ENCODE measurements around the gene TADA2B. TPM values are rescaled to one million over a fixed set of nuclear protein-coding genes. Genes with fewer than 3 reads are reported as not detected.
"Not testable (repeated sequence)": the region's sequence is repeated elsewhere in the genome, so short reads cannot be mapped to it uniquely, and the experiment has no call there.

TADA2B gene
- polyA plus RNA-seq, 1 donor: 19.1 TPM

DNA sequence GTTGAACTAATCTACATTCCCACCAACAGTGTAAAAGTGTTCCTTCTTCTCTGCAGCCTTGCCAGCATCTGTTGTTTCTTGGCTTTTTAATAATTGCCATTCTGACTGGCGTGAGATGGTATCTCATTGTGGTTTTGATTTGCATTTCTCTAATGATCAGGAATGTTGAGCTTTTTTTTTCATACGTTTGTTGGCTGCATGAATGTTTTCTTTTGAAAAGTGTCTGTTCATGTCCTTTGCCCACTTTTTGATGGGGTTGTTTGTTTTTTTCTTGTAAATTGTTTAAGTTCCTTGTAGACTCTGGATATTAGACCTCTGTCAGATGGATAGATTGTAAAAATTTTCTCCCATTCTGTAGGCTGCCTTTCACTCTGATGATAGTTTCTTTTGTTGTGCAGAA lies 36.7 kb downstream of the TADA2B start:
- not testable (repeated sequence) for DNase-seq

DNA sequence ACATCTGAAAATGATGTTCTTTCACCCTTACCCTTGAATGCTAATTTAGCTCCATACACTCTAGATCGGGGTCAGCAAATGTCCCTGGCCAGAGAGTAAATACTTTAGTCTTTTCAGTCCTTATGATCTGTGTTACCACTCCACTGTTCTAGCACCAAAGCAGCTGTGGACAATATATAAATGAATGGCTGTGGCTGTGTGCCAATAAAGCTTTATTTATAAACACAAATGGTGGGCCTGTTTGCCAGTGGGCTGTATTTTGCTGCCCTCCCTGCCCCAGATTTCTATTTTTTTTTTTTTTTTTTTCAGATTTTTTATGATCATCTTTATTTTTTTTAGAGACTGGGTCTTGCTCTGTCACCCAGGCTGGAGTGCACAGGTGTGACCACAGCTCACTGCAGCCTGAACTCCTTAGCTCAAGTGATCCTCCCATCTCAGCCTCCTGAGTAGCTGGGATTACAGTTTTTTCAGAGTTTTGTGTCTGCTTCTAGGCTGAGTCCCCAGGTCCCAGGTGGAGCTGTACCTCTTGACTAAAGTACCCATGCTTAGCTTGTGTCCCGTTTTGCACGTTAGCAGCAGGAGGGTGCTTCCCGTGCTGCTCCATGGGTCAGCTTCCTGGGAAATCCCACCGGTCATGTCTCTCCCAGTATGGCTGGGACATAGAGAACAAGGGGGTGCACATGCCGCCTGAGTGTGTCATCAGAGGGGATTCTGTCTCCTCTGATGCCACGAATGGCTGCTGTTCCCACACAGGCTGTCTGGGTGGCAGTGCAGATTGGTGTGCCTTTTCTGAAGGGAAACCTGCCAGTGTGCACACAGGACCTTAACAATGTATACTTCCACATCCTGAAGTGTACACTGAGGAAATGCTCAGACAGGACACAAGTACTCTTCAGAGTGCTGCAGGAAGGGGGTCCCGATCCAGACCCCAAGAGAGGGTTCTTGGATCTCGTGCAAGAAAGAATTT lies 40.7 kb downstream of the TADA2B start:
- DNase-seq: no peak

DNA sequence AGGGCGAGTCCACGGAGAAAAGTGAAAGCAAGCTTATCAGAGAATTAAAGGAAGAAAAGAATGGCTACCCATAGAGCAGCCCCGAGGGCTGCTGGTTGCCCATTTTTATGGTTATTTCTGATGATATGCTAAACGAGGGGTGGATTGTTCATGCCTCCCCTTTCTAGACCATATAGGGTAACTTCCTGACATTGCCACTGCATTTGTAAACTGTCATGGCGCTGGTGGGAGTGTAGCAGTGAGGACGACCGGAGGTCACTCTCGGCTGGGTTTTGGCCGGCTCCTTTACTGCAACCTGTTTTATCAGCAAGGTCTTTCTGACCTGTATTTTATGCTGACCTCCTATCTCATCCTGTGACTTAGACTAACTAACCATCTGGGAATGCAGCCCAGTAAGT lies 41.4 kb downstream of the TADA2B start:
- not testable (repeated sequence) for DNase-seq

DNA sequence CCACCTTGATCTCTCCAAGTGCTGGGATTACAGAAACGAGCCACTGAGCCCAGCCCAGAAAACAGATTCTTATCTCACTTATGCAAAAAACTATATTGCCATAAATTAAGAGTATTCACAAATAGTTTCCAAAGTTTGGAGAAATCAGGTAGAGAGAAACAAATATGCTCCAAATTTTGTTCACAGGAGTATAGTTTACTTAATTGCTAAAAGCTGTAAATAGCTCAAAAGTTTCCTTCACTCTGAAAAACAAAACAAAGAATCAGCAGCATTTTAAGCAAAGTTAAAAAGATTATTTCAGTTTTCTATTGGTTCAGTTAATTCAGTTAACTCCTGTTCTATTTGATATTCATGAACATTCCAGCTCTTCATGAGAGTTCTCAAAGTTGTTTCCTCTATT lies 43.2 kb downstream of the TADA2B start:
- DNase-seq: no peak

DNA sequence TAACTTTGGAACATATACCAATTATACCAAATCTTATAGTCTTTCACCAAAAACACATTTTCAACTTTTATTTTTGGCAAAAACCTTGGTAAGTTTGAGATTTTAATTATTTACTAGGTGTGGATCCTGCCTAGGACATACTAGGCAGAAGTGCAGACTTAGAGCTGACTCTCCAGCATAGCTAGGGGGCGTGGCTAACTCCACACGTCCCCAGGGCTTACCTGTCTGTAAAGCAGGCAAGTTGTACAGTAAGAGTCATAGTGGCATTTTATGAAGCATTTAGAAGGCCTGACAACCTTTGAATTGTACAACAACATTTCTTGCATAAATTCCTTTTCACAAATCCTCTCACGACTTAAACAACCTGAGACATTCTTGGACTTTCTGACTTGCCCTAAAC lies 43.9 kb downstream of the TADA2B start:
- DNase-seq: no peak

DNA sequence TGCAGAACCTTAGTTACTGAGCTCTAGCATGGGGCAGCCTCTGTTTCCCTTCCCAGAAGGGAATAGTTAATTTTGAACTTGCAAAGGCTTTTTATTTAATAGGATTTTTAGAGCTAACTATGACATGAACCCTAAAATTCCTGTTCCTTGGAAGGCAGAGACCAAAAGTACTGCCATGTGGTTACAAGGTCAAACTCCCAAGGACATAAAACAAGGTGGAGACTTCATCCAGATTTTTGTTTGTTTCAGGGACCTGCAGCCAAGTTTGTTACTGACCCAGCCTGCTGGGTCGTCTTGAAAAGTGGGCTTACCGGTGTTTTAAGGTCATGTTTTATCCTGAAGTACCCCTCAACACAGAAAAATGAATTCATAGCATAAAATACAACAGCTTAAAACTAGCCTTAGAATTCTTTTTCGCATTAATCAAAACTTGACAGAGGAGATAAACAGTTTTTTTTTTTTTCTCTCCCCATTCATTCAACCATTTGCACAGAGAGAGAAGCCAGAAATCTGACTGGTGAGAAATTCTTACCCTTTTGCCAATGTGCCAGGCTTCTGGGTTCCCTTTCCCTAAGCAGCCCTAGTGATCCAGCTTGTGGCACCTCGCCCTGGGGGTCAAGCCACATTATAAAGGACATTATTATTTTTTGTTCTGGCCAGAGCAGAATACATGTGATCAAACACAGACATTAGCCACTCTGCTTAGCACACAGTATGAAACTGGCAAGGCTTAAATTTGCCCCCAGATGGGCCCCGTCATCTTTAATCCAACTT lies 46.2 kb downstream of the TADA2B start:
- DNase-seq: no peak

DNA sequence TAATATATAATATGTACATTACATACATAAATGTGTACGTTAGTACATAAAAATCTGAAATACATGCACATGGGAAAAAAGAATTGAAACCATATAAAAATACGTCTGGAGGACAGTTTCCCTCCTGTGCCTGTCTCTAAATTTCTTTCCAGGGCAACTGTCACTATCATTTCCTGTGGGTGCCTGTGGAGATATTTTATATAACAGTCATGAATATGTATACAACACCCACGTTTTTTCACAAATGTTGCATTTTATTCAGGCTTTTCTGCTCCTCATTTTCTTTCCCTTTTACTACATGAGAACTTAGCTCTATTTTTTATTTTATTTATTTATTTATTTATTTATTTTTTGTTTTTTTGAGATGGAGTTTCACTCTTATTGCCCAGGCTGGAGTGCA lies 48.9 kb downstream of the TADA2B start:
- no peak for DNase-seq

DNA sequence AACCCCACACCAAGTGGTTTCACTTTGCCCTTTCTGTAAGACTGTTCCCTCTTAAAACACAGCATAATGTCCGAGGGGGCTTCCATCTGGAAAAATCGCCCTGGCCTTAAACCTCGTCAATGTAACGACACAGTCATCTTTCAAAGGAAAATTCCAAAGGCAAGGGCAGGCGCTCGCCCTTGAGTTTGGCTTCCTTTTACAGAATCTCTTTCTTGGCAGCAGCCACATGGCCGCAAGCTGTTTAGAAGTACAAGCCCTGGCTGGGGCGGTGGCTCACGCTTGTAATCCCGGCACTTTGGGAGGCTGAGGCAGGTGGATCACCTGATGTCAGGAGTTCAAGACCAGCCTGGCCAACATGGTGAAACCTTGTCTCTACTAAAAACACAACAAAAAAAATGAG lies 51.7 kb downstream of the TADA2B start:
- no peak for DNase-seq

DNA sequence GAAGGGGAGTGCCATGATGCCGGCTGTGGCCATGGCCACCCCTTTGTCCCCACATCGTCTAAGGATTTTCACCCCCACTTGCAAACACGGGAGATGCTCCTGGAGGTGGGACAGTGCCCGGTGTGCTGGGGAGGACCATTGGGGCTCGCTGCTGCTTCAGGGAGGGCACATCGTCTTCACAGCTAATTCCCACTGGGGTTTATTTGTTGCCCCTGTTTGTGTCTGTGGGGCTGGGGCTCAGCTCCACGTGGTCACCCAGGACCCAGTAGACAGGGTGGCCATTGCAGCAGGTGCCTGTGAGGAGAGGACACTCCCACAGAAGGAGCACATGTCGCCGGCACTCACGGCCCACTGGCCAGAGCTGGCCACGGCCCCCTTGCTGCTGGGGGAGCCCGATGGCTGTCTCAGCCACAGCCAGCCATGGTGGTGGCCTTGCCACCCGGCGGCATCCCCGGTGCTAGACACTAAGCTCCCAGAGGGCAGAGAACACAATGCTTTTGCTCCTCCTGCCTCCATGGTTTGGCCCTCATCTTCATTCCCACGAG lies 52.5 kb downstream of the TADA2B start:
- no peak for DNase-seq

DNA sequence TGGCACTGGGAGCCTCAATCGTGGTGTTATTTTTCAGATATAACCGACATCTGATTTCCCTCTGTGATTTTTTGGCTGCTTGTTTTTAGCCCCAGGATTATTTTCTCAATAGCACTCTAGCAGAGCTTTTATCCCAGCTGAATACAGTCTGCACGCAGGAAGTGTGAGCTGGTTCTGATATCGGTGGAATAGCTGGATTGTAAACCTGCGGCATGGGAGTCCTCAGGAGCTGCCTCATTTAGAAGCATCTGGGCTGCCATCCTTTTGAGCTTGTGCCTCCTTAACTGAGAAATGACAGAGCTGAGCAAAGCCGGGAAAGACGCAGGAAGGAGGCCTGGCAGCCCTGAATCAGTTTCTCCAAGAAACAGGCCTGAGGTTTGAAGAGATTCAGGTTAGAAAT lies 53.1 kb downstream of the TADA2B start:
- no peak for DNase-seq

DNA sequence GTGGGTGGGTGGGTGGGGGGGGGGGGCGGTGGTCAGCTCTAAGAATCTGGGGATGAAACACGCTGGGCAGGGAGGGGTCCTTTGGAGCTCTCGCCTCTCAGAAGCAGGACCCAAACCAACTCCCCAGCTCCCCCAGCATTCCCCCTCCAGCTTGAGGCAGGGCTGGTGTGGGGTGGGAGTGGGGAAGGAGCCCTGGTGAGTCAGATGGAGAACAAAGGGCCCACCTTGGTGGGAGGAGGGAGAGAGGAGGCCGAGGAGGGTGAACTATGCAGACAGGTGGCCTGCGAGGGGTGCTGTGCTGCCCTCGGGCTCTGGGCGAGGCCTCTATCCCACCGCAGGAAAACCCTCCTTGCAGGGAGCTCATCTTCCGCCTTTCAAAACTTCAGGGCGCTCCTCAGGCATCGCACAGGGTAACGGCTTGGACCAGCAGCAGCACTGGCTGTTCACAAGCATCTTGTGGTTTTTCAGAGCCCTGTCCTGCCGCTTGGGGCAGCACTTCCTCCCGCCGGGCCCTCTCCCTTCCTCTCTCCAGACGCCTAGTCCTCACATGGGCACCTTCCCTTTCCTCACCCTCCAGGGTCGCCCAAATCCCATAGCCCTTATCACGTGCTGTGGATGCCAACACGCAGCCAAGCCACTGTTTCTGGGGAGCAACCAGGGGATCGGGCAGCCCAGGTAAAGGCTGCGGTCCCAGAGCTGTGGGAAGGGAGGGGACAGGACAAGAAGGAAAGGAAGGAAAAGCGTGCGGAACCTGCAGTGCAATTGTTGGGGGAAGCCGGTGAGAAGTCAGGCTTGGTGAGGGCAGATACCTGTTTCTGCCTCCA lies 58.7 kb downstream of the TADA2B start:
- peak; percentile 62 for DNase-seq

DNA sequence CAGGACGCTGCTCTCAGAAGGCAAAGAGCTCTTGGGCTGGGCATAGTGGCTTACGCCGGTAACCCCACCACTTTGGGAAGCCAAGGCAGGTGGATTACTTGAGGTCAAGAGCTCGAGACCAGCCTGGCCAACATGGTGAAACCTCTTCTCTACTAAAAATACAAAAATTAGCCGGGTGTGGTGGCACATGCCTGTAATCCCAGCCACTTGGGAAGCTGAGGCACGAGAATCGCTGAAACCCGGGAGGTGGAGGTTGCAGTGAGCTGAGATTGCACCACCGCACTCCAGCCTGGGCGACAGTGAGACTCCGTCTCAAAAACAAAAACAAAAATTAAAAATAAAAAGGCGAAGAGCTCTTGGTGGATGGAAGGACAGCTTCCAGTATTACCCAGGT lies 59.3 kb downstream of the TADA2B start:
- not testable (repeated sequence) for DNase-seq

DNA sequence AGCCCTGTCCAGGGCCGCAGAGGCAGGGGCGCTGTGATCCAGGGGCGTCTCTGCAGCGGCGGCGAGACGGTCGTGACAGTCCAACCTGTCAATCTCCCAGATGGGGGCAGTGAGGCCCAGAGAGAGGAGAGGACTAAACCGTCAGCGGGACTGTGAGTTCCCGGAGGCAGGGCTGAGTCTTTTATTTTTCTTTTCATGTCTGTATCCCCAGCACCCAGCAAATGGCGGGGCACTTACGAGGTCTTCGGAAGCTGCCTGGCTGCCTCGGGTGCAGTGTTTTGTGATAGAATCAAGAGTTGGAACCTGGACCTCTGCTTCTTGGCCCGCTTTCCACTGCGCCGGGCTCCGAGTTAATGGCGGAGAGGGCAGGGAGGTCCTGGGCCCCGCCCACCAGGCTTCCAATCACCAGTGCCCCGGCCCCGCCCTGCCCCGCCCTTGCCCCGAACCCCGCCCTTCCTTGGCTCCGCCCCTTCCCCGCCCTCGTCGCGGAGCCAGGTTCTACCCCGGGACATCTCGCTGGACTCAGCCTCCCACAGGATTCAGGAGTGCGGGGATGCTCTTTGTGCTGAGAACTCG lies 59.9 kb downstream of the TADA2B start:
- peak; percentile 71 for DNase-seq

DNA sequence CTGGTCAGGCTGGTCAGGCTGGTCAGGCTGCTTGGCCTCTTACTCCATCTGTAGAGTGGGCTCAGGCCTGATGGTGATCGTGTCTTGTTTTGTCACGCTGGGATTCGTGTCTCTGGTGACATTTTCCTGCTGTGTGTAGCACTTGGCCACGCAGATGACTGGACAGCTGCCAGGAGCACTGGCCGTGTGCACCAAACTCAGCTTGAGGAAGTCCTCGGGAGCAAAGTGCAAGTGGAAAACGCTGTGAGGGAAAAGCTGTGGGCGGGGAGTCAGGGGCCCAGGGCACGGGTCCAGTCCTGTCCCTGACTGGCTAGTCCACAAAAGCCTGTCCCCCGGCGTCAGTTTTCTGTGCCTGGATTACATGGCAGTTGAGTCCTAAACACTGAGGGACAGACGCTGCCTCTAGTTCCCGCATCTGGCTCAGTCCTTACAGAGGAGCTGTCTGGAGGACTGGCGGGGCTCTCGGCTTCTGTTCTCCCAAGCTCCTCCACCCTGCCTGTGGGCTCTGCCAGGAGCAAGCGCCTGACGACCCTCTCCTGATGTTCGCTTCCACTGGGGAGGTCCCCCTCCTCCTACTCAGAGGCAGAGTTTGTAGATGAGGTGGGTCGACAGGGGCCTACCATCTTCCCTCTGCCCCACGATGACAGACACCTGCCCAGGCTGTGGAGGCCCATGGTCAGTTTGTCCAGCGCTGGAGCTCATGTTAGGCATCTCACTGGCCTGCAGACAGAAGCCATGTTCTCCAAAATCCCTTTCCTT lies 60.6 kb downstream of the TADA2B start:
- DNase-seq: peak; percentile 72

DNA sequence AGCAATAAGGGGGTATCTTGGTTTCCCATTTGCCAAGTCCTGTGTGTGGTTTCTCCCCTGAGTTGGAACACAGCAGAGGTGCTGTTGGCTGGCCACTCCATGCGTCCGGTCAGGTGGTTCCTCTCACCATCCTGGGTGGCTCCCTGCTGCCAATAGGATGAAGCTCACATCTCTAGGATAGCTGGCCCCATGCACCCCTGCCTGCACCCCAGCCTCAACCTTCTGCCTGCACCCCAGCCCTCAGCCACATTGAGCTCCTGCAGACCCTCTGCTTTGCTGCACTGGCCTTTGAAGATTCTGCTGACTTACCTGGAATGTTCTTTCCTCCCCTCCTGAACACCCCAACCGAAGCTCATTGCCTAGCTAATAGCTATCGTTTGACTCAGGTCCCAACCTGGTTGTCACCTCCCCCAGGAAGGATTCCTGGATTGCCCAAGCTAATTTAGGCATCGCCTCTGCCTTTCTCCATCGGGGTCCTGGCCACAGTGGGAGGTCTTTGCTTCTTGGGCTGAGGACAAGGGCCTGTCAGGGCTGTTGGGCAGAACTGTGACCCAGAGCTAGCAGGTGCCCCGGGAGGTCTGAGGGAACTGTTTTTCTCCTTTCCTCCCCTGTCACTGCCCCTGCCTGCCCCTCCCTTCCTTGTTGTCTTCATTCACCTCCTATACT lies 61.3 kb downstream of the TADA2B start:
- no peak for DNase-seq

DNA sequence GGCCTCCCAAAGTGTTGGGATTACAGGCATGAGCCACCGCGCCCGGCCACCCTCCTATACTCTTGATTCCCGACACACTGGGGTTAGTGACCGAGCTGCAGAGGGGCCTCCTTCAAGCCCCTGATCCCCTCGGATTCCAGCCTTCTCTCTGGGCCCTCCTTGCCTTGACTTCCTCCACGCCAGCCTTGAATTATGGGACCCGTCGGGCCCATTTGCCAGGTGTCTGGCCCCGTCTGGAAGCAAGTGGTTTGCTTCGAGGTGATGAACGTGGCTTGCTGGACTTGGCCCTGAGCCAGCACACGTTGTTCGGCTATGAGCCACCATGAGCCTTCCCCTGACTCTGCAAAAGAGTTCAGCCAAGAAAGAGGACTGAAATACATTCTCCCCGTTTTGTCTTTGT lies 62.1 kb downstream of the TADA2B start:
- no peak for DNase-seq

DNA sequence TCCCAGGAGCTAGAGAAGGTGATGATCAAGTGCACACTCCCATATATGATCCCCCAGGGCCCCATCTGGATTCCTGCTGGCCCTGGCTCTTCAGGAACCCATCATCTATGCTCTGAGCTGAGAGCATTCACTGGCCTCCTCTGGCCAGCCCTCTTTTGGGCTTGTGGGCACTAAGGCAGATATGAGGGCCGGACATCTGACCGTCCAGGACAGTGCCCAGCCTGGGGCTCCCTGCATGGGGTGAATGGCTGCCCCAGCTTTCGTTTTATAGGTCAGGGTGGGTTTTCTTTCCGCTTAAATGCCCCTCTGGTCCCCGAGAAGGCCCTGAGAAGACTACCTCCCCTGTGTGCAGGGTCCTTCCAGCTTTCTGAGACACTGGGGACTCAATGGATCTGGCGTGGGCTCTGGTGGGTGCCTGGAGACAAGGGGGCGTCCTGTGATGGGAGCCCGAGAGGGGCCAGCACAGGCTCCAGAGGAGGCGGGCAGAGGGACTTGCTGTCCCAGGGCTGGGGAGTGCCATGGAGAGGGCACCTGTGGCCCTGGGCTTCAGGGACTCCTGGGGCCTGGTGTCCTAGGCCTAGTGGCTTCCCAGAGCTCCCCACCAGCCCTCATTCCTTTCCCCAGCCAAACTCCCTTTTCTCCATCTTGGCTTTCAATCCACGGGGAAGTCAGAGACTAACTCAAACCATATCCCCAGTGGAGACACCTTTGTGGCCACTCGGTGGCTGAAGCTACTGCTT lies 64.2 kb downstream of the TADA2B start:
- no peak for DNase-seq

Data from left kidney (tissue), 2 donors.